H1 (cell line): ENCODE results near the gene GIN1.

Experiments used
- CBX5 ChIP-seq: fragments of 300-800, 300-1000 bp; sonication (generic); IDR thresholded peaks from 2 replicates; pipeline ENCODE4 v1.7.1; 2016; ENCODE audit warnings: antibody characterized with exemption, low read length, low read depth
- CTBP2 ChIP-seq: IDR thresholded peaks from 2 replicates; pipeline ENCODE4 v1.7.0; 2011; ENCODE audit warnings: borderline replicate concordance, mild to moderate bottlenecking, moderate library complexity, mixed read lengths, low read length; ENCODE audit not compliant: insufficient read depth, insufficient read length
- CTCF ChIP-seq, 3 experiments: IDR thresholded peaks; 1 replicate in 2 of 3; 2 replicates in 1 of 3; pipeline versions ENCODE4 v1.5.1 to v1.6.1; 2011; ENCODE audit warnings: low read length in 3 of 3, mild to moderate bottlenecking in 3 of 3, inconsistent platforms in 2 of 3, low read depth in 1 of 3, moderate library complexity in 1 of 3; ENCODE audit not compliant: insufficient read depth in 1 of 3; ENCODE audit errors: control extremely low read depth in 1 of 3
- EP300 ChIP-seq, 2 experiments: IDR thresholded peaks; 1 replicate in 1 of 2; 2 replicates in 1 of 2; pipeline ENCODE4 v1.6.1; 2011 to 2012; ENCODE audit warnings: low read depth in 2 of 2, low read length in 2 of 2, mild to moderate bottlenecking in 2 of 2, borderline replicate concordance in 1 of 2, inconsistent platforms in 1 of 2, moderate library complexity in 1 of 2
- EZH2 ChIP-seq: fragments of 200-600 bp; sonication (generic); IDR thresholded peaks from 2 replicates; pipeline ENCODE4 v1.7.1; 2012; ENCODE audit warnings: low read depth, mild to moderate bottlenecking, moderate library complexity, low read length, inconsistent platforms; ENCODE audit not compliant: severe bottlenecking
- HDAC6 ChIP-seq: IDR thresholded peaks from one replicate; pipeline ENCODE4 v1.7.1; 2012; ENCODE audit warnings: low read depth, mild to moderate bottlenecking, inconsistent platforms, low read length, moderate library complexity
- JUND ChIP-seq: IDR thresholded peaks from 2 replicates; pipeline ENCODE4 v1.6.1; 2011; ENCODE audit warnings: mild to moderate bottlenecking, improper control_type of control experiment, low read length
- KDM1A ChIP-seq: fragments of 200-600, 300-600 bp; sonication (generic); IDR thresholded peaks from 2 replicates; pipeline ENCODE4 v1.7.1; 2016; ENCODE audit warnings: mild to moderate bottlenecking, low read length, borderline replicate concordance
- KDM5A ChIP-seq: fragments of 200-600 bp; IDR thresholded peaks from 2 replicates; pipeline ENCODE4 v1.7.1; 2012; ENCODE audit warnings: mild to moderate bottlenecking, low read length, inconsistent platforms, mixed read lengths
- POLR2A ChIP-seq, 2 experiments: IDR thresholded peaks; 1 replicate in 1 of 2; 2 replicates in 1 of 2; pipeline ENCODE4 v1.6.1; 2011; ENCODE audit warnings: low read depth in 2 of 2, low read length in 2 of 2, mild to moderate bottlenecking in 2 of 2; ENCODE audit errors: control extremely low read depth in 1 of 2
- SUZ12 ChIP-seq: fragments of 200-600 bp; sonication (generic); IDR thresholded peaks from 2 replicates; pipeline ENCODE4 v1.6.1; 2012; ENCODE audit warnings: mild to moderate bottlenecking, inconsistent platforms, low read length, moderate library complexity, mixed read lengths
- TAF1 ChIP-seq: IDR thresholded peaks from 2 replicates; pipeline ENCODE4 v1.6.1; 2011; ENCODE audit warnings: mild to moderate bottlenecking, low read depth, low read length

- no peak for TF ChIP-seq JUND
- TF ChIP-seq CTCF (IDR thresholded peaks at IDR 0.05; ENCODE audit: control extremely low read depth in 1 of 3, insufficient read depth in 1 of 3, low read depth in 1 of 3, low read length in 3 of 3), result no peak
- no peak for TF ChIP-seq KDM1A
- TF ChIP-seq SUZ12, result no peak
- no peak for TF ChIP-seq POLR2A (IDR thresholded peaks at IDR 0.05; ENCODE audit: control extremely low read depth in 1 of 2, low read depth in 2 of 2, low read length in 2 of 2)
- TF ChIP-seq CTBP2, result no peak
- TF ChIP-seq HDAC6, result no peak
- TF ChIP-seq TAF1, result no peak
- no peak for TF ChIP-seq EZH2
- no peak for TF ChIP-seq CBX5
- no peak for TF ChIP-seq EP300 (IDR thresholded peaks at IDR 0.05; ENCODE audit: borderline replicate concordance in 1 of 2, low read depth in 2 of 2, low read length in 2 of 2)
- no peak for TF ChIP-seq KDM5A
Observed at GRCh38 chr5:103111468-103111867, 8.5 kb downstream of the GIN1 start.
